ENCODE data around the gene ATG16L1.

Gene ATG16L1

DNA sequence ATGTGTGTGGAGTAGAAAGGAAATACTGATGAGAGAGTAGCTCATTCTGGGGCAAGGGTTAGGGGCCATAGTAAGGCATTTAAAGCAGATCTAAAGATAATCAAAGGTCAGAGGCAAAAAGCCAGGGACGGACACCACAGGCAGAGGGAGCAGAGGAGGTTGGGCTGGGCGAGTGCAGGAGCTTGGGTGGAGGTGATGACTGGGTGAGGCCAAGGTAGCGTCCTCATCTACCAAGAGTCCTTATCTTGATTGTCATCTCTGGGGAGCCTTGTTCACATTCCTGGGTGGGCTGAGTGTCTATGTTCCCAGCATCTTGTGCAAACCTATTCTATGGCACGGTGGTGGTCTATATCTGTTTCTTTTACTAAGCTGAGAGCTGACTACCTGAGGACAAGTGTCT is 30.1 kb downstream of the ATG16L1 start:
- H3K4me3 ChIP-seq (ENCODE audit: low read depth, low read length), result no peak overlapping the region
- TF ChIP-seq, protein P1, sequence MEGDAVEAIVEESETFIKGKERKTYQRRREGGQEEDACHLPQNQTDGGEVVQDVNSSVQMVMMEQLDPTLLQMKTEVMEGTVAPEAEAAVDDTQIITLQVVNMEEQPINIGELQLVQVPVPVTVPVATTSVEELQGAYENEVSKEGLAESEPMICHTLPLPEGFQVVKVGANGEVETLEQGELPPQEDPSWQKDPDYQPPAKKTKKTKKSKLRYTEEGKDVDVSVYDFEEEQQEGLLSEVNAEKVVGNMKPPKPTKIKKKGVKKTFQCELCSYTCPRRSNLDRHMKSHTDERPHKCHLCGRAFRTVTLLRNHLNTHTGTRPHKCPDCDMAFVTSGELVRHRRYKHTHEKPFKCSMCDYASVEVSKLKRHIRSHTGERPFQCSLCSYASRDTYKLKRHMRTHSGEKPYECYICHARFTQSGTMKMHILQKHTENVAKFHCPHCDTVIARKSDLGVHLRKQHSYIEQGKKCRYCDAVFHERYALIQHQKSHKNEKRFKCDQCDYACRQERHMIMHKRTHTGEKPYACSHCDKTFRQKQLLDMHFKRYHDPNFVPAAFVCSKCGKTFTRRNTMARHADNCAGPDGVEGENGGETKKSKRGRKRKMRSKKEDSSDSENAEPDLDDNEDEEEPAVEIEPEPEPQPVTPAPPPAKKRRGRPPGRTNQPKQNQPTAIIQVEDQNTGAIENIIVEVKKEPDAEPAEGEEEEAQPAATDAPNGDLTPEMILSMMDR (IDR thresholded peaks at IDR 0.05; ENCODE audit: insufficient read depth, low read depth, low read length, missing control alignments), result no peak
- DNase-seq (ENCODE audit: low read depth), result no peak

GRCh38 chr2:233281992-233282603 is 30.6 kb downstream of the ATG16L1 start:
- no peak for DNase-seq (ENCODE audit: low read depth)
- TF ChIP-seq, protein P1 (IDR thresholded peaks at IDR 0.05; ENCODE audit: insufficient read depth, low read depth, low read length, missing control alignments), result no peak
- H3K4me3 ChIP-seq (ENCODE audit: low read depth, low read length), result no peak overlapping the region

- TF ChIP-seq, protein P1 (IDR thresholded peaks at IDR 0.05; ENCODE audit: insufficient read depth, low read depth, low read length, missing control alignments), result no peak
- DNase-seq (ENCODE audit: low read depth), result no peak
- no peak overlapping the region for H3K4me3 ChIP-seq (ENCODE audit: low read depth, low read length)
These were observed 34.4 kb downstream of the ATG16L1 start for GRCh38 chr2:233285921-233286320.

- DNase-seq (ENCODE audit: low read depth), result no peak
- H3K4me3 ChIP-seq (ENCODE audit: low read depth, low read length), result no peak overlapping the region
- TF ChIP-seq, protein P1 (IDR thresholded peaks at IDR 0.05; ENCODE audit: insufficient read depth, low read depth, low read length, missing control alignments), result no peak
These were observed 36.4 kb downstream of the ATG16L1 start for GRCh38 chr2:233287871-233288270.

DNA sequence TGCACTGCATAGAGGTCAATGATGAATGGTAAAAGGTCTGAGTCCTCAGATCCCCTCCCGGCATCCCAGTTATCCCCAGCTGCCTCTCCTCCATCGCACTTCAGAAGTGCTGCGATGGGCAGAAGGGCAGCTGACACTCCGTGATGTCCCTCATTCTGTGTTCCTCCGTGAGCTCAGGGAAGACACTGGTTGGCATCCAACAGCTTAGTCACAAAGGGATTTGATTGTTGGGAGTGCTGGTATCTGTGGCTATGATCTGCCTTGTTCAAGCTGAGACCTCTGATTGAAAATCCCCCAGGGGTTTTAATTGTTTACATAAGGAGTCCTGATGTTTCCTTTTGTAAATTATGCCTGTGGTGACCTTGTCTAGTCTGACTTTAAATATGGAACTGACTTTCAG is 37.2 kb downstream of the ATG16L1 start:
- no peak overlapping the region for H3K4me3 ChIP-seq (ENCODE audit: low read depth, low read length)
- no peak for DNase-seq (ENCODE audit: low read depth)
- TF ChIP-seq, protein P1 (IDR thresholded peaks at IDR 0.05; ENCODE audit: insufficient read depth, low read depth, low read length, missing control alignments), result no peak

DNA sequence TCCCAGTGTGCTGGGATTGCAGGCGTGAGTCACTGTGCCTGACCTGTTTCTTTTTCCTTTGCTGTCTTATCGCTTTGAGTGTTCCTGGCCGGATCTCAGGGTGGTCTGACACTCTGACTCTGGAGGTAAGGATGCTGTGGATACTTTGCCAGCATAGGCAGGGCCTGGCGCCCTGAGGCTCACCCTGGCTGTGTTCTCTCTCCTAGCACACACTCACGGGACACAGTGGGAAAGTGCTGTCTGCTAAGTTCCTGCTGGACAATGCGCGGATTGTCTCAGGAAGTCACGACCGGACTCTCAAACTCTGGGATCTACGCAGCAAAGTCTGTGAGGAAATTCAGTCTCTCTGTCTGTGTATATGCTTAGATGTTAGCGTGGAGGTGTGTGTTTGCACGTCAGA is 38.2 kb downstream of the ATG16L1 start:
- TF ChIP-seq, protein P1 (IDR thresholded peaks at IDR 0.05; ENCODE audit: insufficient read depth, low read depth, low read length, missing control alignments), result no peak
- no peak for DNase-seq (ENCODE audit: low read depth)
- no peak overlapping the region for H3K4me3 ChIP-seq (ENCODE audit: low read depth, low read length)
